K562 (cell line): ENCODE data around the gene CTDSP1. TPM values are rescaled to one million over a fixed set of nuclear protein-coding genes. Genes with fewer than 3 reads are reported as not detected.
A peak's percentile ranks its signal among the peaks of the same experiment; 100 is the strongest.

Source experiments
- BCLAF1 ChIP-seq, 2 experiments: fragments of 450-650 bp in 1 of 2; IDR thresholded peaks; 2 replicates each; pipeline ENCODE4 v1.6.1; 2011 to 2017; ENCODE audit warnings: low read depth in 2 of 2, antibody characterized with exemption in 1 of 2, borderline replicate concordance in 1 of 2, low read length in 1 of 2, mild to moderate bottlenecking in 1 of 2, mixed read lengths in 1 of 2; ENCODE audit not compliant: control insufficient read depth in 1 of 2
- ETV6 ChIP-seq, 3 experiments: fragments of 150-350 bp in 1 of 3; sonication (generic) in 1 of 3; formaldehyde crosslinking in 1 of 3; IDR thresholded peaks; 2 replicates each; pipeline versions ENCODE4 v1.6.1 to v1.8.0; 2014 to 2022; ENCODE audit warnings: borderline replicate concordance in 2 of 3, low read depth in 2 of 3, antibody characterized with exemption in 1 of 3, low read length in 1 of 3, mild to moderate bottlenecking in 1 of 3, missing genetic modification reagents in 1 of 3
- FOSL1 ChIP-seq: fragments of 200-800 bp; sonication (Bioruptor generic); conservative IDR thresholded peaks from 2 replicates; pipeline ENCODE4 v1.6.1; 2016; ENCODE audit warnings: missing genetic modification characterization, missing compliant biosample characterization
- KDM2B ChIP-seq: fragments of 250-450 bp; sonication (Bioruptor Pico); IDR thresholded peaks from 2 replicates; pipeline ENCODE4 v1.8.0; 2021; ENCODE audit warnings: mild to moderate bottlenecking, moderate library complexity
- MAFF ChIP-seq: IDR thresholded peaks from 2 replicates; pipeline ENCODE4 v1.6.1; 2012; ENCODE audit warnings: low read length, improper control_type of control experiment
- NR1H2 ChIP-seq: sonication (generic); formaldehyde crosslinking; IDR thresholded peaks from 2 replicates; pipeline ENCODE4 v1.4.0; 2020; ENCODE audit warnings: mild to moderate bottlenecking, missing genetic modification reagents
- POLR2AphosphoS2 ChIP-seq: IDR thresholded peaks from 2 replicates; pipeline ENCODE4 v1.6.1; 2012; ENCODE audit warnings: low read length, improper control_type of control experiment
- STAT6 ChIP-seq: sonication (generic); formaldehyde crosslinking; IDR thresholded peaks from 2 replicates; pipeline ENCODE4 v1.8.1; 2023; ENCODE audit warnings: mild to moderate bottlenecking, missing genetic modification reagents
- TEAD2 ChIP-seq: fragments of 450-650 bp; IDR thresholded peaks from 2 replicates; pipeline ENCODE4 v1.6.1; 2016; ENCODE audit warnings: missing genetic modification characterization, control low read depth, missing compliant biosample characterization
- ZFX ChIP-seq: sonication (generic); formaldehyde crosslinking; IDR thresholded peaks from 2 replicates; pipeline ENCODE4 v1.8.0; 2022; ENCODE audit warnings: mild to moderate bottlenecking, missing genetic modification reagents, moderate library complexity
- ZNF316 ChIP-seq: fragments of 450-650 bp; IDR thresholded peaks from 2 replicates; pipeline ENCODE4 v1.6.1; 2016
- ZSCAN29 ChIP-seq: fragments of 450-650 bp; IDR thresholded peaks from 2 replicates; pipeline ENCODE4 v1.6.1; 2017
- polyA plus RNA-seq, 8 experiments: library from polyadenylated mRNA; depleted of rRNA in 4 of 8; stranded (reverse) in 5 of 8; unstranded in 3 of 8; fragments of >200 nt; fragmentation: Nextera tagmentation in 2 of 8; fragmentation: Illumina TruSeq in 1 of 8; extraction: Ambion mirVana in 2 of 8; extraction: Trizol in 1 of 8; gene quantifications; 2 replicates each; pipeline versions ENCODE4 v1.2.1 to v1.2.3, GENCODE V29; 2011 to 2014; ENCODE audit warnings: inconsistent platforms in 1 of 8, missing spikeins in 1 of 8
- total RNA-seq, 7 experiments: library from RNA; depleted of rRNA in 6 of 7; stranded (reverse); fragments of >200 nt in 6 of 7; fragmentation: Illumina TruSeq in 2 of 7; extraction: Trizol in 2 of 7; gene quantifications; 2 replicates each; pipeline versions ENCODE4 v1.2.1 to v1.2.3, GENCODE V29; 2011 to 2021; ENCODE audit warnings: low replicate concordance in 1 of 7
- TF ChIP-seq, protein P1 (sequence below): fragments of 200-800 bp; sonication (Bioruptor generic); IDR thresholded peaks from 2 replicates; pipeline ENCODE4 v1.6.1; 2017; ENCODE audit warnings: missing genetic modification characterization, missing compliant biosample characterization
- TF ChIP-seq, protein P2 (sequence below), 2 experiments: IDR thresholded peaks; 2 replicates each; pipeline ENCODE4 v1.6.1; 2012; ENCODE audit warnings: improper control_type of control experiment in 2 of 2, low read depth in 2 of 2, low read length in 2 of 2, borderline replicate concordance in 1 of 2

Gene CTDSP1
- total and polyA plus RNA-seq, 9 of the 15 experiments (the other 6 are each of a cell fraction or from before 2014, with no cell fraction given): 2.4 to 74.8 (median 45.8) TPM

GRCh38 chr2:218398437-218399390 lies 954 bp upstream of the CTDSP1 start (continued):
- TF ChIP-seq ZFX (CRISPR knock-in tag) (peak; percentile 83), ZNF316 (no peak), POLR2AphosphoS2 (no peak), MAFF (no peak), STAT6 (CRISPR knock-in tag) (no peak), KDM2B (CRISPR knock-in tag) (no peak), ZSCAN29 (no peak), NR1H2 (no peak), FOSL1 (tag) (0 out of 2 replicates have a peak, but pooled peaks have one; percentile 11), TEAD2 (tag) (no peak), BCLAF1 (IDR thresholded peaks at IDR 0.05; ENCODE audit: borderline replicate concordance in 1 of 2, control insufficient read depth in 1 of 2, low read depth in 2 of 2, low read length in 1 of 2) (no peak), ETV6 (IDR thresholded peaks at IDR 0.05; ENCODE audit: borderline replicate concordance in 1 of 2, low read depth in 2 of 2, low read length in 1 of 2) (no peak), ETV6 (CRISPR knock-in tag; IDR thresholded peaks at IDR 0.05; ENCODE audit: borderline replicate concordance) (0 out of 2 replicates have a peak, but pooled peaks have one; percentile 9)
- TF ChIP-seq, protein P1, sequence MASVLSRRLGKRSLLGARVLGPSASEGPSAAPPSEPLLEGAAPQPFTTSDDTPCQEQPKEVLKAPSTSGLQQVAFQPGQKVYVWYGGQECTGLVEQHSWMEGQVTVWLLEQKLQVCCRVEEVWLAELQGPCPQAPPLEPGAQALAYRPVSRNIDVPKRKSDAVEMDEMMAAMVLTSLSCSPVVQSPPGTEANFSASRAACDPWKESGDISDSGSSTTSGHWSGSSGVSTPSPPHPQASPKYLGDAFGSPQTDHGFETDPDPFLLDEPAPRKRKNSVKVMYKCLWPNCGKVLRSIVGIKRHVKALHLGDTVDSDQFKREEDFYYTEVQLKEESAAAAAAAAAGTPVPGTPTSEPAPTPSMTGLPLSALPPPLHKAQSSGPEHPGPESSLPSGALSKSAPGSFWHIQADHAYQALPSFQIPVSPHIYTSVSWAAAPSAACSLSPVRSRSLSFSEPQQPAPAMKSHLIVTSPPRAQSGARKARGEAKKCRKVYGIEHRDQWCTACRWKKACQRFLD: peak; percentile 52; the same call in 1 of the 2 replicates
- TF ChIP-seq, protein P2, sequence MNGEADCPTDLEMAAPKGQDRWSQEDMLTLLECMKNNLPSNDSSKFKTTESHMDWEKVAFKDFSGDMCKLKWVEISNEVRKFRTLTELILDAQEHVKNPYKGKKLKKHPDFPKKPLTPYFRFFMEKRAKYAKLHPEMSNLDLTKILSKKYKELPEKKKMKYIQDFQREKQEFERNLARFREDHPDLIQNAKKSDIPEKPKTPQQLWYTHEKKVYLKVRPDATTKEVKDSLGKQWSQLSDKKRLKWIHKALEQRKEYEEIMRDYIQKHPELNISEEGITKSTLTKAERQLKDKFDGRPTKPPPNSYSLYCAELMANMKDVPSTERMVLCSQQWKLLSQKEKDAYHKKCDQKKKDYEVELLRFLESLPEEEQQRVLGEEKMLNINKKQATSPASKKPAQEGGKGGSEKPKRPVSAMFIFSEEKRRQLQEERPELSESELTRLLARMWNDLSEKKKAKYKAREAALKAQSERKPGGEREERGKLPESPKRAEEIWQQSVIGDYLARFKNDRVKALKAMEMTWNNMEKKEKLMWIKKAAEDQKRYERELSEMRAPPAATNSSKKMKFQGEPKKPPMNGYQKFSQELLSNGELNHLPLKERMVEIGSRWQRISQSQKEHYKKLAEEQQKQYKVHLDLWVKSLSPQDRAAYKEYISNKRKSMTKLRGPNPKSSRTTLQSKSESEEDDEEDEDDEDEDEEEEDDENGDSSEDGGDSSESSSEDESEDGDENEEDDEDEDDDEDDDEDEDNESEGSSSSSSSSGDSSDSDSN (IDR thresholded peaks at IDR 0.05; ENCODE audit: borderline replicate concordance in 1 of 2, low read depth in 2 of 2, low read length in 2 of 2): 0 out of 4 replicates have a peak, but pooled peaks of 1 of the 2 experiments have one; percentile 63
